CD8-positive, alpha-beta memory T cell (primary cell): ENCODE measurements around the gene RPS6KC1. TPM values are rescaled to one million over a fixed set of nuclear protein-coding genes. Genes with fewer than 3 reads are reported as not detected.

ENCODE experiments used
- CTCF ChIA-PET: fragments of 350-600 bp; sonication (Branson Sonifier 250); formaldehyde crosslinking; loops from one replicate; lab custom pipeline; 2021; ENCODE audit warnings: antibody characterized with exemption; lab: Charles Lee
- POLR2A ChIA-PET: fragments of 350-600 bp; sonication (Branson Sonifier 250); formaldehyde crosslinking; loops from one replicate; lab custom pipeline; 2021; ENCODE audit warnings: antibody characterized with exemption; lab: Charles Lee
- DNase-seq, 5 donors: peaks; one replicate each; pipeline versions ENCODE4 v3.0.0 to v3.0.0-alpha.2; 2020 to 2022; ENCODE audit warnings: mixed read lengths in 1 of 5
- H3K27ac ChIP-seq: one replicate; pipeline ENCODE4 v1.7.0; 2013; ENCODE audit warnings: low read depth, mild to moderate bottlenecking, low read length, moderate library complexity
- H3K27me3 ChIP-seq: 2 replicates; pipeline ENCODE4 v1.7.0; 2013; ENCODE audit warnings: low read length, mild to moderate bottlenecking; ENCODE audit not compliant: insufficient read depth, poor library complexity, severe bottlenecking
- H3K36me3 ChIP-seq: 2 replicates; pipeline ENCODE4 v1.7.0; 2013; ENCODE audit warnings: mild to moderate bottlenecking, low read length, moderate library complexity; ENCODE audit not compliant: insufficient read depth
- H3K4me1 ChIP-seq: 2 replicates; pipeline ENCODE4 v1.7.0; 2013; ENCODE audit warnings: mild to moderate bottlenecking, low read length, moderate library complexity; ENCODE audit not compliant: insufficient read depth
- H3K4me3 ChIP-seq: 2 replicates; pipeline ENCODE4 v1.7.0; 2013; ENCODE audit warnings: mild to moderate bottlenecking, low read length
- H3K9me3 ChIP-seq: 2 replicates; pipeline ENCODE4 v1.7.0; 2013; ENCODE audit warnings: mild to moderate bottlenecking, low read length
- H3K27ac Mint-ChIP-seq, 8 donors: one replicate each; pipeline ENCODE4 v1.8.0; 2020 to 2021; ENCODE audit warnings: mixed read lengths in 8 of 8, mild to moderate bottlenecking in 6 of 8, inconsistent platforms in 3 of 8, moderate library complexity in 3 of 8
- H3K27me3 Mint-ChIP-seq, 2 donors: one replicate each; pipeline ENCODE4 v1.8.0; 2020 to 2021; ENCODE audit warnings: mixed read lengths in 2 of 2, mild to moderate bottlenecking in 1 of 2, moderate library complexity in 1 of 2
- H3K36me3 Mint-ChIP-seq, 3 donors: one replicate each; pipeline ENCODE4 v1.8.0; 2020 to 2021; ENCODE audit warnings: mixed read lengths in 3 of 3, inconsistent platforms in 1 of 3, mild to moderate bottlenecking in 1 of 3
- H3K4me1 Mint-ChIP-seq, 3 donors: one replicate each; pipeline ENCODE4 v1.8.0; 2020 to 2021; ENCODE audit warnings: mixed read lengths in 3 of 3, inconsistent platforms in 1 of 3, mild to moderate bottlenecking in 1 of 3
- H3K4me3 Mint-ChIP-seq, 7 donors: one replicate each; pipeline ENCODE4 v1.8.0; 2020 to 2021; ENCODE audit warnings: mixed read lengths in 7 of 7, mild to moderate bottlenecking in 6 of 7, moderate library complexity in 4 of 7, inconsistent platforms in 2 of 7
- H3K9me3 Mint-ChIP-seq, 5 donors: one replicate each; pipeline ENCODE4 v1.8.0; 2020 to 2022; ENCODE audit warnings: mixed read lengths in 5 of 5, mild to moderate bottlenecking in 3 of 5, moderate library complexity in 2 of 5, inconsistent platforms in 1 of 5
- polyA plus RNA-seq: library from polyadenylated mRNA; unstranded; fragments of 300-500 nt; fragmentation: Illumina TruSeq; gene quantifications from one replicate; pipeline ENCODE4 v1.2.3, GENCODE V29; 2021
- total RNA-seq, 2 experiments: library from RNA; stranded (reverse); gene quantifications; one replicate each; pipeline ENCODE4 v1.2.3, GENCODE V29; 2021

The RPS6KC1 gene
- total and polyA plus RNA-seq, 3 experiments from 2014 or later: 7.4 to 8.2 (median 7.4) TPM

- H3K27ac Mint-ChIP-seq: no peak overlapping the region
- H3K4me3 ChIP-seq: no peak overlapping the region
- no peak overlapping the region for H3K4me3 Mint-ChIP-seq
- H3K4me1 Mint-ChIP-seq: no peaks in the 10 kb centered on the region
- CTCF ChIA-PET: no interaction called here
- H3K36me3 Mint-ChIP-seq: peaks cover 0 to 5% (median 2%) of the 10 kb centered on the region in 3 donors
- H3K27me3 ChIP-seq: no peaks in the 10 kb centered on the region
- H3K9me3 ChIP-seq: no peaks in the 10 kb centered on the region
- no peak overlapping the region for H3K27ac ChIP-seq
- peaks cover 0 to under 1% of the 10 kb centered on the region in 2 donors for H3K27me3 Mint-ChIP-seq
- no peaks in the 10 kb centered on the region for H3K4me1 ChIP-seq
- POLR2A ChIA-PET: no interaction called here
- DNase-seq: no peak
- peaks cover 0 to 10% (median 1%) of the 10 kb centered on the region in 5 donors for H3K9me3 Mint-ChIP-seq
- no peaks in the 10 kb centered on the region for H3K36me3 ChIP-seq
Measured at GRCh38 chr1:213286235-213286634, 235.2 kb downstream of the RPS6KC1 start.

GRCh38 chr1:213287987-213288386 is 236.9 kb downstream of the RPS6KC1 start:
- CTCF ChIA-PET: no interaction called here

GRCh38 chr1:213291526-213291925 is 240.5 kb downstream of the RPS6KC1 start:
- no peak overlapping the region for H3K4me3 Mint-ChIP-seq
- CTCF ChIA-PET: no interaction called here

More at GRCh38 chr1:213287987-213288386, 236.9 kb downstream of the RPS6KC1 start:
- Mint-ChIP-seq H3K27me3 (peaks cover 0 to 3% of the 10 kb centered on the region in 2 donors), H3K9me3 (peaks cover 0 to 10% (median 1%) of the 10 kb centered on the region in 5 donors), H3K36me3 (peaks cover 0 to 5% (median 2%) of the 10 kb centered on the region in 3 donors), H3K4me3 (no peak overlapping the region), H3K27ac (no peak overlapping the region), H3K4me1 (no peaks in the 10 kb centered on the region)
- H3K36me3 ChIP-seq: no peaks in the 10 kb centered on the region
- H3K9me3 ChIP-seq: no peaks in the 10 kb centered on the region
- H3K27ac ChIP-seq: no peak overlapping the region
- POLR2A ChIA-PET: no interaction called here
- H3K4me3 ChIP-seq: no peak overlapping the region
- no peaks in the 10 kb centered on the region for H3K4me1 ChIP-seq
- no peak for DNase-seq
- no peaks in the 10 kb centered on the region for H3K27me3 ChIP-seq

GRCh38 chr1:213292614-213293013 is 241.6 kb downstream of the RPS6KC1 start:
- no peak for DNase-seq
- Mint-ChIP-seq H3K4me1 (no peaks in the 10 kb centered on the region), H3K9me3 (peaks cover 3 to 19% (median 10%) of the 10 kb centered on the region in 5 donors), H3K4me3 (no peak overlapping the region), H3K36me3 (peaks cover 0 to 13% (median 0%) of the 10 kb centered on the region in 3 donors), H3K27ac (no peak overlapping the region), H3K27me3 (peaks cover 3% of the 10 kb centered on the region in 2 donors)
- no peak overlapping the region for H3K27ac ChIP-seq
- ChIA-PET CTCF (no interaction called here), POLR2A (no interaction called here)
- H3K4me1 ChIP-seq: no peaks in the 10 kb centered on the region
- H3K9me3 ChIP-seq: no peaks in the 10 kb centered on the region
- no peaks in the 10 kb centered on the region for H3K27me3 ChIP-seq
- no peaks in the 10 kb centered on the region for H3K36me3 ChIP-seq
- no peak overlapping the region for H3K4me3 ChIP-seq

More at GRCh38 chr1:213291526-213291925, 240.5 kb downstream of the RPS6KC1 start:
- H3K36me3 Mint-ChIP-seq: peaks cover 0 to 8% (median 2%) of the 10 kb centered on the region in 3 donors
- Histone ChIP-seq H3K4me3 (no peak overlapping the region), H3K27ac (no peak overlapping the region), H3K4me1 (no peaks in the 10 kb centered on the region), H3K27me3 (no peaks in the 10 kb centered on the region), H3K9me3 (no peaks in the 10 kb centered on the region), H3K36me3 (no peaks in the 10 kb centered on the region)
- no peaks in the 10 kb centered on the region for H3K4me1 Mint-ChIP-seq
- POLR2A ChIA-PET: no interaction called here
- no peak for DNase-seq
- H3K27me3 Mint-ChIP-seq: peaks cover 3% of the 10 kb centered on the region in 2 donors
- H3K27ac Mint-ChIP-seq: no peak overlapping the region
- H3K9me3 Mint-ChIP-seq: peaks cover 3 to 12% (median 8%) of the 10 kb centered on the region in 5 donors

GRCh38 chr1:213295860-213296259 is 244.8 kb downstream of the RPS6KC1 start:
- DNase-seq: no peak
- no peaks in the 10 kb centered on the region for H3K9me3 ChIP-seq
- Mint-ChIP-seq H3K36me3 (peaks cover 0 to 17% (median 0%) of the 10 kb centered on the region in 3 donors), H3K4me3 (no peak overlapping the region), H3K9me3 (peaks cover 5 to 32% (median 14%) of the 10 kb centered on the region in 5 donors), H3K27me3 (peaks cover 3% of the 10 kb centered on the region in 2 donors), H3K4me1 (no peaks in the 10 kb centered on the region), H3K27ac (no peak overlapping the region)
- CTCF ChIA-PET: no interaction called here
- POLR2A ChIA-PET: no interaction called here
- no peak overlapping the region for H3K27ac ChIP-seq
- no peaks in the 10 kb centered on the region for H3K27me3 ChIP-seq
- H3K4me3 ChIP-seq: no peak overlapping the region
- no peaks in the 10 kb centered on the region for H3K4me1 ChIP-seq
- no peaks in the 10 kb centered on the region for H3K36me3 ChIP-seq

GRCh38 chr1:213296558-213296957 is 245.5 kb downstream of the RPS6KC1 start:
- Mint-ChIP-seq H3K27me3 (peaks cover 0 to 3% of the 10 kb centered on the region in 2 donors), H3K36me3 (peaks cover 0 to 17% (median 0%) of the 10 kb centered on the region in 3 donors), H3K27ac (no peak overlapping the region), H3K4me3 (no peak overlapping the region), H3K9me3 (peaks cover 5 to 32% (median 14%) of the 10 kb centered on the region in 5 donors), H3K4me1 (no peaks in the 10 kb centered on the region)
- CTCF ChIA-PET: no interaction called here
- Histone ChIP-seq H3K4me3 (no peak overlapping the region), H3K36me3 (no peaks in the 10 kb centered on the region), H3K27me3 (no peaks in the 10 kb centered on the region), H3K9me3 (no peaks in the 10 kb centered on the region), H3K4me1 (no peaks in the 10 kb centered on the region), H3K27ac (no peak overlapping the region)
- DNase-seq: no peak
- POLR2A ChIA-PET: no interaction called here

GRCh38 chr1:213297021-213297420 is 246.0 kb downstream of the RPS6KC1 start:
- no peaks in the 10 kb centered on the region for H3K27me3 ChIP-seq
- Mint-ChIP-seq H3K4me3 (no peak overlapping the region), H3K27ac (peak overlapping the region in 1 of 8 donors; percentile 55), H3K4me1 (no peaks in the 10 kb centered on the region), H3K36me3 (peaks cover 0 to 17% (median 0%) of the 10 kb centered on the region in 3 donors), H3K9me3 (peaks cover 5 to 32% (median 14%) of the 10 kb centered on the region in 5 donors), H3K27me3 (peaks cover 0 to 3% of the 10 kb centered on the region in 2 donors)
- no peak overlapping the region for H3K4me3 ChIP-seq
- ChIA-PET POLR2A (no interaction called here), CTCF (no interaction called here)
- no peak overlapping the region for H3K27ac ChIP-seq
- no peaks in the 10 kb centered on the region for H3K36me3 ChIP-seq
- no peak for DNase-seq
- H3K9me3 ChIP-seq: no peaks in the 10 kb centered on the region
- H3K4me1 ChIP-seq: no peaks in the 10 kb centered on the region

- Mint-ChIP-seq H3K4me3 (no peak overlapping the region), H3K9me3 (peaks cover 3 to 28% (median 13%) of the 10 kb centered on the region in 5 donors), H3K36me3 (peaks cover 0 to 17% (median 0%) of the 10 kb centered on the region in 3 donors), H3K27ac (peak overlapping the region in 1 of 8 donors; percentile 26), H3K27me3 (no peaks in the 10 kb centered on the region), H3K4me1 (no peaks in the 10 kb centered on the region)
- CTCF ChIA-PET: no interaction called here
- no peaks in the 10 kb centered on the region for H3K27me3 ChIP-seq
- no peaks in the 10 kb centered on the region for H3K9me3 ChIP-seq
- H3K36me3 ChIP-seq: no peaks in the 10 kb centered on the region
- no peaks in the 10 kb centered on the region for H3K4me1 ChIP-seq
- POLR2A ChIA-PET: no interaction called here
- no peak for DNase-seq
- H3K4me3 ChIP-seq: no peak overlapping the region
- no peak overlapping the region for H3K27ac ChIP-seq
Measured at GRCh38 chr1:213300433-213300832, 249.4 kb downstream of the RPS6KC1 start.
